ENCODE data around the gene IL17C. TPM values are rescaled to one million over a fixed set of nuclear protein-coding genes. Genes with fewer than 3 reads are reported as not detected.

IL17C gene
- total and polyA plus RNA-seq, 2 of the 8 experiments (the other 6 are each of a cell fraction or from before 2014, with no cell fraction given), result 1.1 to 1.9 TPM

GRCh38 chr16:88681709-88682451 lies 43.5 kb downstream of the IL17C start:
- H3K23me2 ChIP-seq (ENCODE audit: low read depth, low read length), result peaks cover 13% of the 10 kb centered on the region; the same call in 1 of the 2 replicates
- H2AFZ ChIP-seq (ENCODE audit: low read length), result no peak overlapping the region

More at GRCh38 chr16:88681709-88682451, 43.5 kb downstream of the IL17C start:
- TF ChIP-seq CEBPB (IDR thresholded peaks at IDR 0.05; ENCODE audit: low read depth, low read length), result no peak
- no peak for TF ChIP-seq TCF12 (IDR thresholded peaks at IDR 0.05; ENCODE audit: low read depth, low read length)
- TF ChIP-seq EZH2 (IDR thresholded peaks at IDR 0.05; ENCODE audit: low read depth, low read length, severe bottlenecking), result no peak
- no peak for TF ChIP-seq NANOG (IDR thresholded peaks at IDR 0.05; ENCODE audit: insufficient read depth, low read depth, low read length, poor library complexity, severe bottlenecking)
- H4K5ac ChIP-seq (ENCODE audit: insufficient read length, low read depth, low read length), result no peak overlapping the region
- H2BK12ac ChIP-seq (ENCODE audit: low read depth, low read length), result no peak overlapping the region
- no peak overlapping the region for H2BK15ac ChIP-seq (ENCODE audit: low read length)
- H3K27ac ChIP-seq (ENCODE audit: low read depth, low read length), result no peak overlapping the region
- no peaks in the 10 kb centered on the region for H3K79me2 ChIP-seq (ENCODE audit: control insufficient read depth in 1 of 2, insufficient read depth in 2 of 2, low read length in 2 of 2)
- H3K4ac ChIP-seq (replicated peaks; ENCODE audit: insufficient read length, low read depth, low read length), result no peak overlapping the region
- no peak overlapping the region for H3K4me3 ChIP-seq (ENCODE audit: extremely low read depth in 1 of 4, insufficient read depth in 2 of 4, low read depth in 3 of 4, low read length in 4 of 4)
- no peaks in the 10 kb centered on the region for H3K9me3 ChIP-seq (ENCODE audit: insufficient read depth in 2 of 2, low read depth in 1 of 2, low read length in 1 of 2)
- 90% methylated on average over 20 of the region's 21 CpGs; no CpG with 5 or more reads in 1 of the 2 experiments for WGBS, 2 experiments (ENCODE audit: extremely low coverage in 1 of 2, insufficient coverage in 1 of 2, insufficient read length in 1 of 2, insufficient replicate concordance in 2 of 2, low coverage in 1 of 2, low lambda C conversion rate in 2 of 2, missing lambda C conversion rate in 1 of 2)
- no peaks in the 10 kb centered on the region for H3K79me1 ChIP-seq (ENCODE audit: low read depth, low read length)
- no peak for DNase-seq (ENCODE audit: low read depth in 1 of 2, low spot score in 2 of 2)
- POLR2A ChIA-PET (ENCODE audit: partially characterized antibody), result interaction anchor here (1.1 to 2.7 kb wide), 3 partner anchors 10 to 19 kb away, joined by 3 to 9 read pairs (median 3); partner anchors contain the start of gene MVD
- H2AK5ac ChIP-seq (ENCODE audit: low read depth, low read length), result no peak overlapping the region
- peaks cover 0 to 2% of the 10 kb centered on the region in 2 experiments for H4K20me1 ChIP-seq (replicated peaks in 1 of 2; ENCODE audit: control insufficient read depth in 1 of 2, insufficient read depth in 2 of 2, low read length in 2 of 2)
- no peak overlapping the region for H2BK120ac ChIP-seq (replicated peaks; ENCODE audit: low read depth, low read length)
- H3K23ac ChIP-seq (ENCODE audit: insufficient read length), result no peak overlapping the region
- H3K18ac ChIP-seq (ENCODE audit: extremely low read depth, low read length), result no peak overlapping the region
- H3K36me3 ChIP-seq (ENCODE audit: control insufficient read depth in 2 of 4, insufficient read depth in 4 of 4, low read length in 3 of 4), result no peaks in the 10 kb centered on the region
- no peak for FAIRE-seq
- CTCF ChIA-PET (ENCODE audit: partially characterized antibody), result interaction anchor here (0.6 to 2.8 kb wide), 13 partner anchors 8 to 92 kb away, joined by 3 to 33 read pairs (median 5); partner anchors contain the start of gene MVD
- H2BK20ac ChIP-seq (ENCODE audit: low read length), result no peak overlapping the region
- no peak overlapping the region for H3K4me2 ChIP-seq (ENCODE audit: insufficient read depth in 1 of 2, low read depth in 2 of 2, low read length in 2 of 2)
- no peak overlapping the region for H2BK5ac ChIP-seq (ENCODE audit: low read depth, low read length)
- peaks cover 0 to 8% (median 5%) of the 10 kb centered on the region in 4 experiments; a peak in 4 of 7 replicates for H3K4me1 ChIP-seq (replicated peaks in 1 of 4; ENCODE audit: control insufficient read depth in 3 of 4, insufficient read depth in 4 of 4, low read length in 3 of 4)
- H3K27me3 ChIP-seq (replicated peaks in 1 of 4; ENCODE audit: control insufficient read depth in 3 of 4, extremely low read depth in 1 of 4, insufficient read depth in 3 of 4, low read length in 3 of 4), result peaks cover 0 to 6% (median 2%) of the 10 kb centered on the region in 4 experiments; a peak in 2 of 7 replicates
- H3K56ac ChIP-seq (replicated peaks; ENCODE audit: insufficient read length, low read depth, low read length), result no peak overlapping the region
- H4K8ac ChIP-seq (ENCODE audit: extremely low read depth, insufficient read depth, low read length), result no peak overlapping the region; the same call in 1 of the 2 replicates
- no peak overlapping the region for H3K14ac ChIP-seq (ENCODE audit: insufficient read length)
- no peak overlapping the region for H3K9ac ChIP-seq (replicated peaks in 1 of 4; ENCODE audit: extremely low read depth in 1 of 4, low read depth in 3 of 4, low read length in 3 of 4)
- H4K91ac ChIP-seq (replicated peaks; ENCODE audit: insufficient read length, low read length), result no peak overlapping the region

Data from H1 (cell line).